Fibroblast of the conjunctiva (primary cell): ENCODE measurements around the gene CCDC88C.
"Not testable (repeated sequence)": the region's sequence is repeated elsewhere in the genome, so short reads cannot be mapped to it uniquely, and the experiment has no call there.

Experiments
- DNase-seq: peaks from one replicate; pipeline ENCODE4 v3.0.0-alpha.2; 2010; ENCODE audit warnings: low read depth

Gene CCDC88C

GRCh38 chr14:91284791-91285548, 132.7 kb downstream of the CCDC88C start:
- no peak for DNase-seq

DNA sequence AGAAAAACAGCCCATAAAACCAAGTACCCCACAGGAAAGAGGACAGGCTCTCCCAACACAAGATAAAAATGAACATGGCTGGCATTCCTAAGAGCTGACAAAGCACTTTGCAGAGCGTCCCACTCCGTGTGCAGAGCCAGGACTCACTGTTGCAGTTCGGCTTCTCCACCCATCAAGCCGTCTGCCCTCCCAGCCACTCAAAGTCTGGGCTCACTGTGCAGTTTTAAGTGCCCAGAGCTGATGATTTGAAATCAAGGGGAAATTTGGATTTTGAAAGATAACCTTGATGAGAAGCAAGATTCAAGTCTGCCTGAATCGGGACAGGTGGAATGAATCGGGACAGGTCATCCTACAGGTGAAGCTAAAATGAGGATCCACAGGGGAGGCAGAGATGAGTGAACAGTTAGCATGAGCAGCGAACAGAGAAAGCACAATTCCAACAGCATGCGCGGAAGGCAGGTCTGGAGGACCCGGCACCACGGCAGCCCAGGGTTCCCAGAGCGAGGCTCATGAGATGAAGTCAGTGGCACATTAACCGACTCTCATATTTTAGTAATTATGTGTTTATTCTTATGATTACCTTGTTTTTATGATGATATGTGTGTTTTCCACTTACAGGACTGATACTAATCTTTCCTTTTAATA, 133.4 kb downstream of the CCDC88C start:
- peak; percentile 38 for DNase-seq

DNA sequence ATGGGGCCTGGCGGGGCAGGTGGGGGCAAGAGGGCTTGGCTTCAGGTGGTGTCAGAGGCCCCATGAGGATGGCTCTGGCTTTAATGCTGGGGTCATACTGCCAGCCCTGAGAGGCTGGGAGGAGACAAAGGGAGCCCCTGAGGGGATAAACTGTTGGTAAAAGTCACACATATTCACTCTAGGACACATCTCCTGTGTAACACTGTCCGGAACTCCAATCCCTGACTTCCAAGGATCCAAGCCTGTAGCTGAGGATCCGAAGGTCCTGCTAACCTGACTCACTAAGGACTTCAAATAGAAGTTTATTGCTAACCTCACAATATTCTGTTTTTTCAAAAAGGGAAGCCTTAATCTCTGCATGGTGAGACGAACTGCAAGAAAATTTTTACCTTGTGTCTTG, 134.0 kb downstream of the CCDC88C start:
- no peak for DNase-seq

GRCh38 chr14:91282954-91283645, 134.5 kb downstream of the CCDC88C start:
- no peak for DNase-seq

DNA sequence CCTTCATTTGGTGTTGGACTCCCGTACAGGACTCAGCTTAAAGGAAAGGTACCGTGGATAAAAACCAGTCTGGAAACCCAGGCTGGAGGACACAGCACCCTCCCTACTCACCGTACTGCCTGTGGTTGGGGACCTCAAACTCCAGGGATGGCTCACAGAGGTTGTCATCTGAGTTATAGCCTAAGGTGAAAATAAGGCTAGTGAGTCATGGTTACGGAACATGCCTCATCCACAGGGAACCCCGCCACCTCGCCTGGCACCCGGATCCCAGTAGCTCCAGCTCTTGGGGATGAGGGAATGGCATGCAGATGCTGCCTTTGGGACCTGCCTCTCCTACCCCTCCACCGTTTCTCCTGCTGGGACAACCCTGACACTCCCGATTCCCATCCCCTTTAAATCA, 136.3 kb downstream of the CCDC88C start:
- DNase-seq, result no peak

DNA sequence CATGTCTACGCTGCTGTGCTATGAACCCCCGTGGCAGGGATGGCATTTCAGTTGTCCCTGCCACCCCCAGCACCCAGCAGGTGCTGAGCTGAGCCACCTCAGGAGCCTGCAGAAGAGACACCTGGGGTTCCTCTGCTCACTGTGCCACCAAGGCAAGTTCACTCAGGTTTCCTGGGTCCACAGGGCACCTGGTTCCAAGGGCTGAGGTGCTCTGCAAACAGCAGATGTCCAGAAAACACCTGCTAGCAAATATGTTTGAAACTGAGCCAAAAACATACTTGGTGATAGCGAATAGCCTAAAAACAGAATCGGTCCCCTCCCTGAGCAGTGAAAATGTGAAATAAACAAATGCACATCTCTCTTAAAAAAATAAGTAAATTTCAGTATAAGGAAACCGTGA, 137.5 kb downstream of the CCDC88C start:
- DNase-seq, result no peak

GRCh38 chr14:91279354-91279753, 138.3 kb downstream of the CCDC88C start:
- DNase-seq, result no peak

GRCh38 chr14:91278383-91278715, 139.3 kb downstream of the CCDC88C start:
- DNase-seq, result no peak

DNA sequence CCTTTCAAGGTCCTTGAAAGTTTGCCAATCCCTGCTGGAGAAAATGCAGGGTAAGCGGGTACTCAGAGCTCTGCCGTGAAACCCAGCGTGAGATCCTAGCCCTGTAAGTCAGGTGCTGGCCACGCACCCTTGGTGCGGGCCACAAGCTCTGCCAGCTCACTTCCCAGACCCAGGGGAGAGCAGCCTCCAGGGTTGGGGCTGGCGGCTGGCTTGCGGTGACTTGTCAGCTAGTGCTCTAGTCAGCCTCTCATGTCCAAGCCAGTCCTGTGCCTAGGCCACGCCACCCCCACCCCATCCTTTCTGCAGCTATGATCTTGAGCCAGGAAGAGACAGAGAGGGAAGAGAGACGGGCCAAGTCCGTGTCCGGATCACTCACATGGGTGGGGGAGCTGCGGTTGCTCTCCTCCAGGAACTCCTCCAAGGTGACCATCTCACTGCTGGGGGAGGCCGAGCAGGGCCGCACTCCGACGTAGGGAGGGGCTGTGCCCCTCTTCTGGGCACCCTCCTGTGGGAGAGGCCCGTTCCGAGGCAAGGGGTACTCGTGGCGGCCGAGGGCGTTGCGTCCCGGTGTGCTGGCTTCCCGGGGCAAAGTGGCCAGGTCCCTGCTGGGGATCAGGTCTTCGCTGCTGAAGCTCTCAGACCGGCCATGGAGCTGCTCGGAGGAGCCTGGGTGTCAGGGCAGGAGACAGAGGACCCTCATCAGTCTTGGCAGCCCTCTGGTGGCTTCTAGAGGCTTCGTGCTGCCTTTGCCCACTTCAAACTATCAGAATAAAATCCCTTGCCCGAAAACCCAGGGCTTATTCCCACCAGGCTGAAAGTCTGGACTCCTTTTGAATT, 139.9 kb downstream of the CCDC88C start:
- no peak for DNase-seq

DNA sequence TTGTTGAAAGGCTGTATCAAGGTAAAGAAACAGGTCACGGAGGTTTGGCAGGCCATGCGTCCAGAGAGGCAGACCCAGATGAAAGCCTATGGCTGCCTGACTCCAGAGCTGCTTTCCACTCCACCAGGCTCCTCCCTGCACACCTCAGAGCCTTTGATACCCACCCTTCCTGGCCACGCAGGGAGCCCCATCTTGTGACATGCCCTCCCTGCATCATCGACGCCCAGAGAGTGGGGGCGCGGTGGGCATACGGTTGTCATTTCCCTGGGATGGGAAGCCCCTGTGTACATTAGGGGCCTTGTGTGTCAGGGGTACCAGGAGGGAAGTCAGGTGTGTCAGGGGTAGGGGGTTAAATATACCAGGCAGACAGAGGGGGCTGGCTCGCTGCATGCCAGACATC, 142.8 kb downstream of the CCDC88C start:
- no peak for DNase-seq

DNA sequence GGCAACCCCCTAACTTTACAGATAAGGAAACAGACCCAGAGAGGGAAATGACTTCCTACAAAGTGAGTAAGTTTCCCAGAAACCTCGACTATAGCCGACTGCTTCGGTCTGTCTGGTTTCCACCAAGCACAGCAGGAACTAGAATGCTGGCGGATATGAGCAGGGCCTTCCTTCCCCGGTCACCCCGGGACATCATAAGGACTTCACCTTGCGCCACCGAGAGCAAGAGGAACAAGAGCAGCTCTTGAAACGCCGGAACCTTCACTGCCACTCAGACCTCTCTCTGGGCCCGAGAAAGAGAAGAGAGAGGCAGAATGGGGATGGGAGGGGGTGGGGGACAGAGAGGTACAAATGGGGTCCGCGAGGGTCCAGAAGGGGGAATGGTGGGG, 143.7 kb downstream of the CCDC88C start:
- DNase-seq, result no peak

DNA sequence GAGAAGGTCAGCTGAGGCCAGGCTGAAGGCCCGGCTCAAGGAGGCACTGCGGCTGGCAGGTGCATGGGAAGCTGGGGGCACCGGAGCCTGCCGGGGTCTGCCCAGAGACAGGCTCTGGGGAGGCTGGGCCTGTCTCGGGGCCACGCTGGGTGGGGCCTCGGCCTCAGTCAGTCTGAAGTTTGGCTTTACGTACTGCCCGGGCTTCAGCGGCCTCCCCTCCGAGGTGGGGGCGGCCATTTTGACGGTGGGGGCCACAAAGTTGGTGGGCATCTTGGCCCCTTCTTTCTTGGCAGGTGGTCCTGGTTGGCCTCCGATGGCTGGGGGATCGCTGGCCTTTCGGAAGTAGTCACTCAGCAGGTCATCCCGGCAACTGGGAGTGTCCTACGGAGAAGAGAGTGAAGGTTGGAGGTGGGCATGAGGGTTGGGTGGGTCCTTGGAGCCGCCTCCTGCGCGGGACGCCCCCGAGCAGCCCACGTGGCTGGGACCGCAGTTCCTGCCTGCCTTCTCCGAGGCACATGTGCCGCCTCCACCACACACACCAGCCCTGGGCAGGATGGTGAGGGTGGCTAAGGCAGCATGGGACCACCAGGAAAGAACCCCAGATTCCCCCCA, 144.2 kb downstream of the CCDC88C start:
- DNase-seq, result no peak

- DNase-seq, result no peak
Observed at GRCh38 chr14:91272341-91273272, 145.0 kb downstream of the CCDC88C start.

DNA sequence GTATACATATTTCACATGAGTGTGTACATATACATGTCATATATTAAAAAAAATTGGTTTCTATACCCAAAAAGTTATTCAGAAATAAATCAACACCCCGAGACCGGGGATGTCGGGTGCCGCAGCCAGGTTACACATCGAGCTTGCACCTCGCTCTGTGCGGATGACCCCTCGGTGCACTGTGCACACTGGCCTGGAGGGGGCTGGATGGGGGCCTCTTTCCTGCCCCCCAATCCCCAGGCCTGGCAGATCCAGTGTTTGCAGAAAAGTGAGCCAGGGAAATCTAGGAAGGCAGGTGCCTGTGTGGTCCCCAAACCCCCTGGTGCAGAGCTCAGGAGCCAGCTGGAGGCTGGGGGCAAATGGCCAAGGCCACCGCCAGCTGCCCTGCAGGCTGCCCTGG, 146.0 kb downstream of the CCDC88C start:
- DNase-seq, result no peak

DNA sequence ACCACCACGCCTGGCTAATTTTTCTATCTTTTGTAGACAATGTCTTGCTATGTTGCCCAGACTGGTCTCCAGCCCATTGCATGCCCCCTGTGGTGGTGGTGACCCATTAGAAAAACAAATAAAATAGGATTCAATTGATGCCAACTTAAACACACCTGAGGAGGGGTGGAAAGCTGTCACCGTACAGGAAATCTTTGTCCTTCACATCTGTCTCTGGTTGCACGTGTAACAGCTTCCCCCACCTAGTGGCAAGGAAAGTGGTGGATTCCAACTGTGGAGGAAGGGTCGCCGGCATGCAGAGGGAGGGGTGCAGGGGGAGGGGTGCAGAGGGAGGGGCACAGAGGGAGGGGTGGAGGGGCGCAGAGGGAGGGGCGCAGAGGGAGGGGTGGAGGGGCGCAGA, 147.0 kb downstream of the CCDC88C start:
- no peak for DNase-seq

DNA sequence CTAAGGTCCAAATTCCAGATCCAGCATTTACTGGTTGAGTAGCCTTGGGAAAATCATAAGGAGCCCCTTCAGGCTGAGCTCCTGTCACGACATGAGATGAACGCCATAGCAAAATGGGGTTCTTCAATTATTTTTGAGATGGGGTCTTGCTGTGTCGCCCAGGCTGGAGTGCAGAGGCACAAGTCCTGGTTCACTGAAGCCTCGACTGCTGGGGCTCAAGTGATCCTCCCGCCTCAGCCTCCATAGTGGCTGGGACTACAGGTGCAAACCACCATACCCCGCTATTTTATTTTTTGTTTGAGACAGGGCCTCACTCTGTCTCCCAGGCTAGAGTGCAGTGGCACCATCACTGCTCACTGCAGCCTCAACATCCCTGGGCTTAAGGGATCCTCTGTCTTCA, 147.4 kb downstream of the CCDC88C start:
- no peak for DNase-seq

GRCh38 chr14:91269076-91269991, 148.3 kb downstream of the CCDC88C start:
- no peak for DNase-seq

- DNase-seq, result no peak
Observed at GRCh38 chr14:91267965-91268437, 149.6 kb downstream of the CCDC88C start.

- DNase-seq, result not testable (repeated sequence)
Observed at GRCh38 chr14:91266276-91266675, 151.3 kb downstream of the CCDC88C start.

GRCh38 chr14:91265404-91265803, 152.2 kb downstream of the CCDC88C start:
- no peak for DNase-seq
